PC-9 (cell line): ENCODE data around the gene PMM2. TPM values are rescaled to one million over a fixed set of nuclear protein-coding genes. Genes with fewer than 3 reads are reported as not detected.

Source experiments
- BruUV-seq: library from RNA; stranded (reverse); fragments of 400-500 nt; replicated peaks from 2 replicates; lab custom pipeline; 2021; lab: Mats Ljungman, UMichigan
- CTCF ChIA-PET: fragments of 300-600 bp; sonication (Branson Sonifier 250); formaldehyde crosslinking; loops from one replicate; lab custom pipeline; 2022; ENCODE audit warnings: antibody characterized with exemption; lab: Charles Lee
- POLR2A ChIA-PET: fragments of 300-600 bp; sonication (Branson Sonifier 250); formaldehyde crosslinking; loops from one replicate; lab custom pipeline; 2022; ENCODE audit warnings: antibody characterized with exemption; ENCODE audit not compliant: unreplicated experiment; lab: Charles Lee
- DNase-seq, 2 experiments: peaks; one replicate each; pipeline versions ENCODE4 v3.0.0 to v3.0.0-alpha.2; 2015 to 2022; ENCODE audit warnings: mixed read lengths in 1 of 2
- H2AFZ ChIP-seq: fragments of 200-600 bp; sonication (generic); 2 replicates; pipeline ENCODE4 v1.8.1; 2017; ENCODE audit warnings: antibody characterized with exemption
- H3F3A ChIP-seq: fragments of 200-600 bp; sonication (generic); 2 replicates; pipeline ENCODE4 v1.8.1; 2017; ENCODE audit warnings: antibody characterized with exemption, mild to moderate bottlenecking, low read depth; ENCODE audit not compliant: insufficient read depth
- H3K27ac ChIP-seq: fragments of 200-600 bp; sonication (generic); 2 replicates; pipeline ENCODE4 v1.6.1; 2016; ENCODE audit warnings: mixed run types
- H3K27me3 ChIP-seq: fragments of 200-600 bp; sonication (generic); 2 replicates; pipeline ENCODE4 v1.6.1; 2016; ENCODE audit warnings: low read depth, mixed run types; ENCODE audit not compliant: insufficient read depth
- H3K36me3 ChIP-seq: fragments of 200-600 bp; sonication (generic); 2 replicates; pipeline ENCODE4 v1.6.1; 2016; ENCODE audit warnings: low read depth, mixed run types
- H3K4me1 ChIP-seq: fragments of 200-600 bp; sonication (generic); replicated peaks from 2 replicates; pipeline ENCODE4 v1.6.1; 2016; ENCODE audit warnings: mixed run types; ENCODE audit not compliant: insufficient read depth
- H3K4me2 ChIP-seq: fragments of 200-600 bp; sonication (generic); 2 replicates; pipeline ENCODE4 v1.6.1; 2017; ENCODE audit warnings: mixed run types
- H3K4me3 ChIP-seq: fragments of 200-600 bp; sonication (generic); 2 replicates; pipeline ENCODE4 v1.6.1; 2016; ENCODE audit warnings: mixed run types
- H3K79me2 ChIP-seq: fragments of 200-600 bp; sonication (generic); 2 replicates; pipeline ENCODE4 v1.6.1; 2017; ENCODE audit warnings: low read depth, mixed run types
- H3K9me2 ChIP-seq: fragments of 200-600 bp; sonication (generic); 2 replicates; pipeline ENCODE4 v1.8.1; 2017; ENCODE audit warnings: mild to moderate bottlenecking; ENCODE audit not compliant: insufficient read depth
- H3K9me3 ChIP-seq: fragments of 200-600 bp; sonication (generic); 2 replicates; pipeline ENCODE4 v1.8.1; 2016; ENCODE audit warnings: low read depth; ENCODE audit not compliant: insufficient read depth
- H4K20me1 ChIP-seq: fragments of 200-600 bp; sonication (generic); 2 replicates; pipeline ENCODE4 v1.8.1; 2017; ENCODE audit not compliant: insufficient read depth
- CTCF ChIP-seq: fragments of 200-600 bp; sonication (generic); conservative IDR thresholded peaks from 2 replicates; pipeline ENCODE4 v1.6.1; 2017; ENCODE audit warnings: mixed run types, antibody characterized with exemption, mild to moderate bottlenecking, moderate library complexity
- EZH2 ChIP-seq: fragments of 200-600 bp; sonication (generic); IDR thresholded peaks from 2 replicates; pipeline ENCODE4 v1.8.0; 2017; ENCODE audit warnings: antibody characterized with exemption, low read depth
- intact Hi-C: fragments of 100-400 bp; cut with micrococcal nuclease; formaldehyde crosslinking; loops from one replicate; pipeline ENCODE4 v1.10.0; 2022; ENCODE audit not compliant: unreplicated experiment
- total RNA-seq: library from RNA; stranded (reverse); gene quantifications from 2 replicates; pipeline ENCODE4 v1.2.3, GENCODE V29; 2021

PMM2 gene
- total RNA-seq, 1 experiment from 2014 or later: 54.4 TPM

GRCh38 chr16:8762254-8762653 is 35.4 kb upstream of the PMM2 start:
- no peak overlapping the region for H3K27ac ChIP-seq
- TF ChIP-seq CTCF: no peak
- no peak for TF ChIP-seq EZH2
- no peak for DNase-seq
- intact Hi-C loops: no loop called here
- no peak overlapping the region for H3K4me3 ChIP-seq
- H3K27me3 ChIP-seq: no peaks in the 10 kb centered on the region
- no peak overlapping the region for H2AFZ ChIP-seq
- no peaks in the 10 kb centered on the region for H3K9me3 ChIP-seq
- no peaks in the 10 kb centered on the region for H3K79me2 ChIP-seq
- no peaks in the 10 kb centered on the region for H3K36me3 ChIP-seq
- POLR2A ChIA-PET: no interaction called here
- BruUV-seq: no TSS peak
- H3F3A ChIP-seq: no peaks in the 10 kb centered on the region
- H3K4me1 ChIP-seq: no peaks in the 10 kb centered on the region
- H3K4me2 ChIP-seq: no peak overlapping the region
- H3K9me2 ChIP-seq: no peaks in the 10 kb centered on the region
- no peaks in the 10 kb centered on the region for H4K20me1 ChIP-seq
- CTCF ChIA-PET: no interaction called here

GRCh38 chr16:8763083-8763482 is 34.6 kb upstream of the PMM2 start:
- no peaks in the 10 kb centered on the region for H3F3A ChIP-seq
- H3K36me3 ChIP-seq: no peaks in the 10 kb centered on the region
- no peaks in the 10 kb centered on the region for H3K79me2 ChIP-seq
- ChIA-PET POLR2A (no interaction called here), CTCF (interaction anchor here (0.6 kb wide), 1 partner anchor 398 kb away, joined by 6 read pairs; no protein-coding TSS in a partner anchor)
- TF ChIP-seq CTCF: no peak
- no peak for TF ChIP-seq EZH2
- no peaks in the 10 kb centered on the region for H4K20me1 ChIP-seq
- BruUV-seq: no TSS peak
- no peaks in the 10 kb centered on the region for H3K9me3 ChIP-seq
- no peak overlapping the region for H2AFZ ChIP-seq
- H3K27me3 ChIP-seq: no peaks in the 10 kb centered on the region
- no peak overlapping the region for H3K4me2 ChIP-seq
- no peak overlapping the region for H3K4me3 ChIP-seq
- H3K4me1 ChIP-seq: no peaks in the 10 kb centered on the region
- DNase-seq: no peak
- intact Hi-C loops: no loop called here
- no peak overlapping the region for H3K27ac ChIP-seq
- no peaks in the 10 kb centered on the region for H3K9me2 ChIP-seq

GRCh38 chr16:8763899-8764298 is 33.7 kb upstream of the PMM2 start:
- Histone ChIP-seq H2AFZ (no peak overlapping the region), H3K79me2 (no peaks in the 10 kb centered on the region), H3K4me2 (no peak overlapping the region), H3K4me1 (no peaks in the 10 kb centered on the region), H3K27me3 (no peaks in the 10 kb centered on the region), H4K20me1 (no peaks in the 10 kb centered on the region), H3K36me3 (no peaks in the 10 kb centered on the region), H3K9me3 (no peaks in the 10 kb centered on the region), H3F3A (no peaks in the 10 kb centered on the region), H3K9me2 (no peaks in the 10 kb centered on the region), H3K27ac (no peak overlapping the region), H3K4me3 (no peak overlapping the region)
- BruUV-seq: no TSS peak
- intact Hi-C loops: no loop called here
- no peak for TF ChIP-seq CTCF
- no peak for TF ChIP-seq EZH2
- no peak for DNase-seq
- POLR2A ChIA-PET: no interaction called here
- CTCF ChIA-PET: no interaction called here
